NCI-H128 (cell line): Measurements from ENCODE around the gene DGKB.

Source experiments
- DNase-seq: peaks from one replicate; lab custom pipeline; 2025; ENCODE audit not compliant: unreplicated experiment; lab: John Stamatoyannopoulos, UW

DGKB gene

GRCh38 chr7:14148974-14149373 lies 753.6 kb downstream of the DGKB start:
- no peak for DNase-seq

DNA sequence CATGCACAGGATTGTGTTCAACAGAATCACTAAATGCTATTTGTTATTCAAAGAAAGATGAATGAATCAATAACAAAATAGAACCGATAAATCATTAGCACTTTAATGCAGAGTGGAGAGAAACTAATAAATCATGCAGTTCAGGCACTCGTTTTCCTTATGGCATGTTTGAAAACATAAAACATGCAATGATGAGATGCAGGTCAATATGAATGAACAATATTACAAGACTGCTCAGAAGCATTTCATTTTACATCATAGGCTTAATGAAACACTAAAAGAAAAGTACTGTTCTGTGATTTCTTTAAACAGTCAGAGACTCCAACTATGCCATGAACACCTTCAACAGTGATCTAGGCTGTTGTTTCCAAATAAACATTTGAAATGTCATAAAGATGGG lies 755.0 kb downstream of the DGKB start:
- DNase-seq = no peak

- no peak for DNase-seq
These were observed 758.0 kb downstream of the DGKB start for GRCh38 chr7:14144538-14144937.

DNA sequence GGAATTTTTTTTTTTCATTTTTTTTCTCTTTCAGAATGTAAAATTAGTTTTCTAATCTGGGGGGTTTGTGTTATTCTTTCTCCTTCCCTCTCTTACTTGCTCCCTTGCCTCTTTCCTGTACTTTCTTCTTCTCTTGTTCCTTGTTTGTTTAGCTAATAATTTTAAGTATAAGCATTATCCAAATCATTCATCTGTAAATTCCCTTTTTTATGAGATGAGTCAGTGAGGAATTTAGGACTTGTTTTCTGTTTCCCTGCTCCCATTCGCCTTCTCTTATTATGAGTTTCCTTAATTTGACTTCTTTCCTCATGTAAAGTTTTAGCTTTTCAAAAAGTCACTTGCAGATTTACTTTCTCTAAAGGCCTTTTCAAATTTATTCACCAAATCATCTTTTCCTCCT lies 758.4 kb downstream of the DGKB start:
- DNase-seq = no peak

DNA sequence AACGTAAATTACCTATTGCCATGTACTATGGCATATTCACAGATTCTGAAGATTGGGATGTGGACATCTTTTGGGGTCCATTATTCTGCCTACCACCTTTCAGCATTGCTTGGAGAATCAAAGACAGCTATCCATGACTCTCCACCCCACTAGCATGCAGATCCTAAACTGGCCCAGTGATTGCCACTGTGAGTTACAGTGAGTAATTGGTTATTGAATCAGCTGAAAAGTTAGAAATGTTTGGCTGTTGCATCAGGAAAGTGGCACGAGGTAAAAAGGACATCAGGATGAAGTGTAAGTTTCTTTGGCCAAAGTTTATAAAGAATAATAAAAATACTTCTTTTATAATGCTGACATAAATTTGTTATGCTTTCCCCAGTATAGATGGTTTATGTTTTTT lies 764.9 kb downstream of the DGKB start:
- DNase-seq = no peak

GRCh38 chr7:14133752-14134151 lies 768.8 kb downstream of the DGKB start:
- no peak for DNase-seq

GRCh38 chr7:14125998-14126397 lies 776.6 kb downstream of the DGKB start:
- no peak for DNase-seq

DNA sequence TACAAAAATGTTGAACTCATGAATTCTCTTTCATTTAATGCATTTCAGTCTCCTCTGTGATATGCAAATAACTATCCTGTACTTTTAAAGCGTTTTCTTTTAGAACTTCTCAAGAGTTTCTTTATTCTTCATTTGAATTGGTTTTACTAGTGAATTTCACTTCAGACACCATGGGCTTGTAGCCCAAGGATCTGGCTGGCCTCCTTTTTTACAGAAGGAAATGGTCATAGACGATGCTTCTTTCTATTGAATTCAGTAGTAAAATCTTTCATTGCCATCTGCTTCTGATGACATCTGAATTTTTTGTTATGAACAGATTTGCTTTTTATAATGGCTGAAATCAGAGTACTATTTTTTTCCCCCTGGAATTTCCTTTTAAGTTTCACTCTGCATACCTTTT lies 777.8 kb downstream of the DGKB start:
- no peak for DNase-seq

DNA sequence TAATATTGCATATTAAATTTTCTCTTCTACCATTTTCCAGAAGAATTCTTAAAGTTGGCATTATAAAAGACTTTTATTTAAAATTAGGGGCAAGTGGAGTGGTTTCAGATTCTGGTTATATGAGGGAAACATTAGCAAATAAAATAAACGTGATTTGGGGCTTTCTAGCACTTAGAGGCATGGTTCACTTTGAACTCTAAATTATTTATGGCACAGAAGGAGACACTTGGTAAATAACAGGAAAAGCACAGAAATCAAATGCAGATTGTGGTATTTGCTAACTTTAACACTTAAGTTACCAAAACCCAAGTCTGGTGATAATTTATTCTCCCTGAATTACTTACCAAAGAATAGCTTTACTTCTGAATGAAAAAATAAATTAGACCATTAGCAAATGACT lies 778.6 kb downstream of the DGKB start:
- no peak for DNase-seq

- DNase-seq = no peak
These were observed 786.9 kb downstream of the DGKB start for GRCh38 chr7:14115701-14116100.

DNA sequence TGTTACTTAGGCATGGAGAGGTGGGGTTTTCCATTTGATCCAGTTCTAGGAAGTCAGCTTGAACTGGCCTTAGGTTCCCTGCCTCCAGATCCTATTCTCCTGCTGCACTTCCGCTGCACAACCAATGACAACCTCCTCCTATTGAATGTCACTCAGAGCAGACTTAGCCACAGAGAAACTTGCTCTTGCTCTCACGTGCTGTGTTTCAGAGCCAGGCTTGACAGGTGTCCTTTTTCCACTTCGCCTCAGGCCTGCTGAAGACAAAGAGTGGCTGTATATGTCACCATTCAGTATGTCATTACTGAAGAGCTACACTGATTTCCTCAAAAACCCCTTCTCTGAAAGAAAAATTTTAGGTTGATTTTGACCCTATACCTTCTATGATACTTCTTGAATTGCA lies 797.7 kb downstream of the DGKB start:
- DNase-seq = no peak

GRCh38 chr7:14096159-14096558 lies 806.4 kb downstream of the DGKB start:
- no peak for DNase-seq

DNA sequence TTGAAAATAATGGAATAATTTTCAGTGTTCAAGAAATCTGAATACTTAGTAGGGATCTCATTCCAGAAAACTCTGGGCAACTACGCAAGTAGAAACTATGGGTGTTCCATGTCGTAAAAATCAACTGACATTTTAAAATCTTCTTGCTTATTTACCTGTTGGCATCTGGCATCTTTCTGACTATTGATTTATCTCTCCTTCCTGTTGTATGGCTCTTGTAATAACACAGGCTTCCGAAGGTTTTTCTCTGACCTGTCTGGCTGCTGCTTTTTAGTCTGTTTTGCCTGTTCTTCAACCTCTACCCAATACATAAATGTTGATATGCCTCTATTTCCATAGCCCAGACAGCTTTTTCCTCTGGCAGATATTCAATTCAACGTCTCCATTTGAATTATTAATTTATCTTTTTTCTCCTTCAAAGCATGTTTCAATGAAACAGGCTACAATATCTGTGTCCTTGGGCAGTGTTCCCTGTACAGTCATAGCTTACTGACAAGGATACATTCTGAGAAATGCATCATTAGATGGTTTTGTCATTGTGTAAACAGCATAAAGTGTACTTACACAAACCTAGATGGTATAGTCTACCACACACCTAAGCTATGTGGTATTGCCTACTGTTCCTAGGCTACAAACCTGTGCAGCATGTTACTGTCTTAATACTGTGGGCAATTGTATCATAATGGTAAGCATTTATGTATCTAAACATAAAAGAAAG lies 807.2 kb downstream of the DGKB start:
- no peak for DNase-seq
